Mucosa of stomach (tissue), 1 donor: ENCODE results near the gene MUC6.
A peak's percentile ranks its signal among the peaks of the same experiment; 100 is the strongest.

Experiments
- H3K27me3 ChIP-seq: one replicate; pipeline ENCODE4 v1.7.0; 2013; ENCODE audit warnings: mild to moderate bottlenecking, low read length; ENCODE audit not compliant: control insufficient read depth, insufficient read depth
- H3K36me3 ChIP-seq: one replicate; pipeline ENCODE4 v1.7.0; 2013; ENCODE audit warnings: low read length; ENCODE audit not compliant: control insufficient read depth, insufficient read depth
- H3K4me1 ChIP-seq: one replicate; pipeline ENCODE4 v1.7.0; 2013; ENCODE audit warnings: mild to moderate bottlenecking, low read length; ENCODE audit not compliant: control insufficient read depth, insufficient read depth
- H3K4me3 ChIP-seq: one replicate; pipeline ENCODE4 v1.7.0; 2013; ENCODE audit warnings: low read length
- H3K9ac ChIP-seq: one replicate; pipeline ENCODE4 v1.7.0; 2013; ENCODE audit warnings: mild to moderate bottlenecking, low read length, moderate library complexity
- H3K9me3 ChIP-seq: one replicate; pipeline ENCODE4 v1.7.0; 2013; ENCODE audit warnings: mild to moderate bottlenecking, low read length, moderate library complexity; ENCODE audit not compliant: control insufficient read depth
- donor health status: Pancreatic carcinoma.

MUC6 gene

DNA sequence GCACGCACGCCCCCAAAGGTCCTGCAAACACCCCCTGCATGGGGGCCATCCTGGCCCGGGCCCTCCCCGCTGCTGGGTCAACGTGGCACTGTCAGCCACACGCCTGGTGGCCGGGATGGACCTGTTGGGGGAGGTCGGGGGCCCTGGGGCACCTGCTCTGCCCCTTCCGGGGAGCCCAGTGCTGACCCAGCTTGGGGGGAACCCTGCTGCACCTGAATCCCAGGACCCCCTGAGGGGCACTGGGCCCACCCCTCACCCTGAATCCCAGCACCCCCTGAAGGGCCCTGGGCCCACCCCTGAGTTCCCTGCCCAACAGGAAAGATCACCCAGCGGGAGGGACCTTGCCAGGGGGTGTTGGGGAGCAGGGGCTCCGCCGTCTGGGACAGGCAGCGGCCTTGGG, 413 bp upstream of the MUC6 start:
- Histone ChIP-seq H3K9ac (no peak overlapping the region), H3K9me3 (no peaks in the 10 kb centered on the region), H3K36me3 (no peaks in the 10 kb centered on the region), H3K4me1 (peaks cover 37% of the 10 kb centered on the region), H3K4me3 (no peak overlapping the region), H3K27me3 (peaks cover 61% of the 10 kb centered on the region)

DNA sequence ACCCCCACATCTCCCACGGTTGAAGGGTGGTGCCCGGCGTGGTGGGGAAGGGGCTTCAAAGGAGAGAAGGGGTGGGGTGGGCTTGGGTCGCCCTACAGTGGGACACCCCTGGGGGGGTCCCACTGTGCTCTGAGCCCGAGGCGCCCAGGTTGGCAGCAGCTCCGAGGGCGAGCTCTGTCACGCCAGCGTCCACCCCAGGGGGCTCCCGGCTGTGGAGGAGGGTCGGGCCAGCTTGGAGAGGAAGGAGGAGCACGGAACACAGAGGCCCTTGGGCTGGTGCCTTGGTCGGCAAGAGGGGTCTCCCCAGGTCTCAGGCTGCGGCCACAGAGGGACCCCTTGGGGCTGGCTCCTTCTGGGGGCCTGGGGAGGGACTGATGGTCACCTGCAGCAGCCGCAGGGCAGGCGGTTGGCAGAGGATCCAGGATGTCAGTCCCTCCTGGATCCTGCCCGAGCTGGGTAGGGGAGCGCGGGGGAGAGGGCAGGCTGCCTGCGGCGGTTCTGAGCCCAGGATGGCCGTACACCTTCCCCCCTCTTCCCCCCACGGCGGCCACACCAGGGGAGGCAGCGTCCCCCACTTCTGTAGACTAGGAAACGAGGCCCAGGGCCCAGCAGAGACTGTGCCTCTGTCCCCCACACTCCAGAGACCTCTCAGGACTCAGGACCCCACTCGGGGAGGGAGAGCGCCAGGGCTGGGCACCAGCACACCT, 788 bp downstream of the MUC6 start:
- no peaks in the 10 kb centered on the region for H3K9me3 ChIP-seq
- H3K4me1 ChIP-seq, result peaks cover 28% of the 10 kb centered on the region
- H3K9ac ChIP-seq, result peak overlapping the region; percentile 39
- H3K36me3 ChIP-seq, result no peaks in the 10 kb centered on the region
- no peak overlapping the region for H3K4me3 ChIP-seq
- H3K27me3 ChIP-seq, result peaks cover 49% of the 10 kb centered on the region

DNA sequence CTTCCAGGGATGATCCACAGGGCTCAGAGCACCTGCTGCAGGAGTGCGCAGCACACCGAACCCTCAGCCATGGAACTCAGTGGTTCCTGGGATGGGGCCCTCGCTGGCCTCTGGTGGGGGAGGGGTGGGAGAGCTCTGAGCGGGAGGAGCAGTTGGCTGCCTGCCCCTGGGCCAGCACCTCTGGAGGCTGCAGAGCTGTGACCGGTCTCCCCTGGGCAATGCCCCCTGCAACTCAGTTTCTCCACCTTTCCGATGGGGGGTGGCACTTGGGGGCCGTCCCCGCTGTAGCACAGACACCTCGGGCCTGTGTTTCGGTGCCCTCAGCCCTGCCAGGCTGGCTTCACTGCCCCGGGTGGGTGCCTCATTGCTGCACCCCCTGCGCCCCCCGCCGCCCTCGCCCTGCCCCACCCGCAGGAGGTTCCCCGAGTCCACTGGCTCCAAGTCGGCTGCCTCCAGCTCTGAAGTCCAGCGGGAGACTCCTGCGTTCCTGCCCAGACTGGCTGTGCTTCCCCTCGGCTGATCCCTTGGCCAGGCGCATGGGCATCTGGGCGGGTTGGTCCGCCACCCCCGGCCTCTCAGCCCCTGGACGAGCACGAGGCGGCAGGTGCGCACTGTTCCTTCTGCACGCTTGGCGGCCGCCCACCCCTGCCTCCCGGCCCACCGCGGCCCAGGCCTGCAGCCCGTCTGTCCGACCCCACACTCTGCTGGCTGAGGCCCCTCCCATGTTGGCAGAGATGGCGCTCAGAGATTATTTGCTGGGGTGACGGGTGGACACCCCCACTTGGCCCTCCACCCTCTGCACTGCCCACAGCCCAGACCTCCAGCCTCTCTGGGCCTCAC, 1.8 kb downstream of the MUC6 start:
- Histone ChIP-seq H3K9me3 (no peaks in the 10 kb centered on the region), H3K4me1 (peaks cover 21% of the 10 kb centered on the region), H3K36me3 (no peaks in the 10 kb centered on the region), H3K9ac (peak overlapping the region; percentile 28), H3K27me3 (peaks cover 39% of the 10 kb centered on the region), H3K4me3 (no peak overlapping the region)

DNA sequence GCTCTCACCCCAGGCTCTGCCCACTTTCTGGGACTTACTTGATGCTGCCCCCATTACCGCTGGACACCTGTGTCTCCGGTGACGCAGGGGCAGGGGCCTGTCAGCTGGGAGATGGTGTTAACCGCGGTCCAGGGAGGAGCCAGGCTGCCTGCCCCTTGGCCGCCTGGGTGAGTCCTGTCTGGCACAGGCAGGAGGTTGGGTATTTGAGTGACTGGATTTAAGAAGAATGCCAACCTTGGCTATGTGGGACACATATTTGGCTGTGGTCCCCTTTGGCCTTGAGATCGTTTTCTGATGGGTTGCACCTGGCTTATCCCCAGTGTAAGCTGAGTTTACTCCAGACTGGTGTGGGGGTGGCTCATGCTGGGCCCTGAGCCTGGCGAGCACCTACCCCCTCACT, 2.5 kb downstream of the MUC6 start:
- no peaks in the 10 kb centered on the region for H3K36me3 ChIP-seq
- peak overlapping the region; percentile 28 for H3K9ac ChIP-seq
- H3K27me3 ChIP-seq, result peaks cover 35% of the 10 kb centered on the region
- peak overlapping the region; percentile 2 for H3K4me3 ChIP-seq
- peaks cover 21% of the 10 kb centered on the region for H3K4me1 ChIP-seq
- H3K9me3 ChIP-seq, result no peaks in the 10 kb centered on the region

DNA sequence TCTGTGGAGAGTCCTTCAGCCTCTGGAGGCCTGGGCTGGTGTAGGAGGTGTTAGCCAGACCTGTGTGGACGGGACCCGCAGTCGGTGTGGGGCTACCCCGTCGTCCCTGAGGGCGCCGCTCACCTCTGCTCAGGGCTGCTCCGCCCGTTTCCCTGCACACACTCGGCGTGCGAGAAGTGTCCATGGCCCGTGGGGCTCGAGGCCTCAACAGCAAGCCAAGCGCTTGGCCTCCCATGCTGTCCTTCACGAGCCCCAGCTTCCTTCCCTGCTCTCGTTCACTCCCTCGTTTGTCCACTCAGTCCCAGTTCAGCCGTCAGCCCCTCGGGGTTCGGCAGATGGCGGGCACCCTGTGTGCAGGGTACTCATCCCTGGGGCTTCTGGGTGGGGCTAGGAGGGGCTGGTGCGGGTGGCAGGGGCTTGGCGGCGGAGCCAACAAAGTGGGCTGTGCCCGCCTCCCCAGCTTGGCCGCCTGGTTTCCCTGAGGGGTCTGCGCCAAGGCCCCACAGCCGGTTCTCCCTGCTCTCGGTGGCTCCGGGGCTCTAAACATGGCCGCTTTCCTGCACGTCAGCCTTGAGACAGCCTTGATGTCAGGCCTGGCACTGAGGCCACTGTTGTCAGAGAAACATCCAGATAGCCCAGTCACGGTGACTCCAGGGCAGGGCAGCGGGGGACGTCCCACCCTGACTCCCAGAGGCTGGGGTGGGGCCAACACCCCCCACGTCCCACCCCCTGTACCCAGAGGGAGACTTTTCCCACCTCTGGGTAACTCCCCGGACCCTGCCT, 3.3 kb downstream of the MUC6 start:
- Histone ChIP-seq H3K27me3 (peaks cover 35% of the 10 kb centered on the region), H3K4me3 (peak overlapping the region; percentile 2), H3K9ac (no peak overlapping the region), H3K36me3 (no peaks in the 10 kb centered on the region), H3K4me1 (peaks cover 21% of the 10 kb centered on the region), H3K9me3 (no peaks in the 10 kb centered on the region)

DNA sequence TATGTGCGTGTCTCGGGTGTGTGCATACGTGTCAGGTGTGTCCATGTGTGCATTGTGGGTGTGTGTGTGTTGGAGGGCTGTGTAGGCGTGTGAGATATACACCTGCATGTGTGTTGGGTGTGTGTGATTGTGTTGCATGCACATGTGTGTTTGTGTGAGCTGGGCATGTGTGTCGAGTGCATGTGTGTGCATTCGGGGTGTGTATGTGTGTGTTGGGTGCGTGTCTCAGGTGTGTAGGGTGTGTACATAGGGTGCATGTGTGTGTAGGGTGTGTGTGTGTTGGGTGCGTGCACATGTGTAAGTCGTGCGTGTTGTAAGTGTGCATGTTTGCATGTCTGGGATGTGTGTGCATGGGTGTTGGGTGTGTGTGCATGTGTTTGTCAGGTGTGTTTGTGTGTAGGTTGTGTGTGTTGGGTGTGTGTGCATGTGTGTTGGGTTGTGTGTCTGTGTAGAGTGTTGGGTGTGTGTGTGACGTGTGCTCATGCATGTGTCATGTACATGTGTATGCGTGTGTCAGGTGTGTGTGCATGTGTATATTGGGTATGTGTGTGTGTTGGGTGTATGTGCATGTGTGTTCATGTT, 4.1 kb downstream of the MUC6 start:
- Histone ChIP-seq H3K9me3 (no peaks in the 10 kb centered on the region), H3K9ac (no peak overlapping the region), H3K36me3 (no peaks in the 10 kb centered on the region), H3K4me1 (peaks cover 21% of the 10 kb centered on the region), H3K4me3 (no peak overlapping the region), H3K27me3 (peaks cover 33% of the 10 kb centered on the region)

DNA sequence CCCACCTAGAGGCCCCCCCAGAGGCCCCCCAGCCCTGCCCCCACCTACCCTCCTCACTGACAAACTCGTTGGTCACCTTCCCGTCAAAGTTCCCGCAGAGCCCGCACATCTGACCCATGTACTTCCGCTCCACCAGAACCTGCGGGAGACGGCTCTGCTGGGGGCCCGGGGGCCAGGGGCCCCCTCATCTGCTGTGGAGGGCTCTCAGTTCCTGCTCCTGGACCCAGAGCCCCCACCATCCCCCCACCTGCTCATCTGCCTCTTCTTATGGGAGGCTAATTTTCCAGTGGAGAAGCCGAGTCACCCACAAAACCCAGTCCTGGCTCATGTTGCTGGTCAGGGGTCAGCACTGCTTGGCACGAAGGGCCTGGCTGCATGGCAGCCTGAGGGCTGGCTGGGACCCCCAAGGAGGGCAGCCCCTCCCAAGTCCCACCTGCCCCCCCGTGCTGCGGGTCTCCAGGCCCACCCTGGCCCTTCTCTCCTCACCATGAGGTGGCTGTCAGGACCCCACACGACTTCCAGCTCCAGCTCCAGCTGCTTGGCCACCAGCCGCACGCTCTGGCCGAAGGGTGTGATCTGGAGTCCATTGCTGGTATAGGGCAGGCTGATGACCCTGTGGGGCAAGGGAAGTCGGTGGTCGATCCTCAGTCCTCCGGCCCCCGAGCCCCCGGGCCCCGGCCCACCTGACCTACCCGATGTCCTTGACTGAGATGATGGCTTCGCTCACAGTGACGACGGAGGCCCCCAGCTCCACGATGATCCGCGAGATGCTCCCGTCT, 5.2 kb downstream of the MUC6 start:
- H3K36me3 ChIP-seq, result no peaks in the 10 kb centered on the region

DNA sequence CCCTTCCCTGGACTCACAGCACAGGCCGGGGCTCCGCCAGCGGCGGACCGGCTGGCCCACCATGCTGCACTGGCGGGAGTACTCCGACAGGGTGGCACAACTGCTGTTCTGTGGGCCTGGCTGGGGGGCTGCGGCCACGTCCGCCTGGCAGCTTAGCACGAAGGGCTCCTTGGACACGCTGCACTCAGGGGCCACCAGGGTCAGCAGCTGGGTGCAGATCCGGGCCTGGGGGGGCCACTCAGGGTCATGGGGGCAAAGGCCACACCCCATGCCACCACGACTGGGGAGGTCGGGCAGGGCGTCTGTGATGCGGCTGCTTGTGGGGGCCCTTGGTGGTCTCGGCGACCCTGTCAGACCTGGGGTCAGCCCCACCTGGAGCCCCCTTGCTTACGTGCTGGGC, 6.0 kb downstream of the MUC6 start:
- Histone ChIP-seq H3K27me3 (peaks cover 15% of the 10 kb centered on the region), H3K9ac (no peak overlapping the region), H3K9me3 (no peaks in the 10 kb centered on the region), H3K4me1 (peaks cover 6% of the 10 kb centered on the region), H3K36me3 (no peaks in the 10 kb centered on the region), H3K4me3 (no peak overlapping the region)

More for the DNA sequence above, 5.2 kb downstream of the MUC6 start:
- Histone ChIP-seq H3K9me3 (no peaks in the 10 kb centered on the region), H3K27me3 (peaks cover 22% of the 10 kb centered on the region), H3K9ac (no peak overlapping the region), H3K4me3 (no peak overlapping the region), H3K4me1 (peaks cover 12% of the 10 kb centered on the region)

DNA sequence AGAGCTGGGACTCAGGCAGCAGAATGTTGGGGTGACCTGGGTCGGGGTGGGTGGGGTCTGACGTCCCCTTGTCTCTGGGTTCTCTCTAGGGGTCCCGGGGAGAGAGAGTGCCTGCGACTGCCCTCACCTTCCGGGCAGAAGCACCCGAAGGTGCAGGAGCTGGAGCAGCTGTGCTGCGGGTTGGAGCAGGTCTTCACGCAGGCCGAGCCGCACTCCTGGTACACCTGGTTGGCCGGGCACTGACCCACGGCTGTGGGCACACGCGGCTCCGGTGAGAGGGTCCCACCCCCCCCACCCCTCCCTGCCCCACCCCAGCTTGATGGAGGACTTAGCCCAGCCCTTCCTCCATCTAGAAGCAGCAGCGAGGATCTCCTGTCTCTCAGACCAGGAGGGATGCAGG, 6.4 kb downstream of the MUC6 start:
- H3K4me3 ChIP-seq, result no peak overlapping the region
- no peaks in the 10 kb centered on the region for H3K9me3 ChIP-seq
- H3K4me1 ChIP-seq, result peaks cover 2% of the 10 kb centered on the region
- H3K9ac ChIP-seq, result no peak overlapping the region
- H3K36me3 ChIP-seq, result no peaks in the 10 kb centered on the region
- H3K27me3 ChIP-seq, result peaks cover 10% of the 10 kb centered on the region

DNA sequence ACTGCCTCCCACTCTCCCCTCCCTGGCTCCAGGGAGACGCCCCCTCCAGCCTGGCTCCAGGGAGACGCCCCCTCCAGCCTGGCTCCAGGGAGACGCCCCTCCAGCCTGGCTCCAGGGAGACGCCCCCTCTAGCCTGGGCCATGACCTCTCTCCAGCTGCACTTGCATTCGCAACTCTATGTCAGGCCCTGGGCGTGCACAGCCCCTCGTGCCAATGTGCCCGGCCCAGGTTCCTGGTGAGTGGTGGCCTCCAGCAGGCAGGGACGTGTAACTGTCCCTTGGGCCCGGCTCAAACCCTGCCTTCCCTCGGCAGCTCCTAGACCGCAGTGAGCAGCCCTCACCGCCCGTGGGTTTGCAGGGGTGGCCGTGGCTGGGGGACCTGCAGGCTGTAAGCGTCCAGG, 6.9 kb downstream of the MUC6 start:
- Histone ChIP-seq H3K4me3 (no peak overlapping the region), H3K9me3 (no peaks in the 10 kb centered on the region), H3K9ac (no peak overlapping the region), H3K4me1 (no peaks in the 10 kb centered on the region), H3K27me3 (peaks cover 6% of the 10 kb centered on the region), H3K36me3 (no peaks in the 10 kb centered on the region)

DNA sequence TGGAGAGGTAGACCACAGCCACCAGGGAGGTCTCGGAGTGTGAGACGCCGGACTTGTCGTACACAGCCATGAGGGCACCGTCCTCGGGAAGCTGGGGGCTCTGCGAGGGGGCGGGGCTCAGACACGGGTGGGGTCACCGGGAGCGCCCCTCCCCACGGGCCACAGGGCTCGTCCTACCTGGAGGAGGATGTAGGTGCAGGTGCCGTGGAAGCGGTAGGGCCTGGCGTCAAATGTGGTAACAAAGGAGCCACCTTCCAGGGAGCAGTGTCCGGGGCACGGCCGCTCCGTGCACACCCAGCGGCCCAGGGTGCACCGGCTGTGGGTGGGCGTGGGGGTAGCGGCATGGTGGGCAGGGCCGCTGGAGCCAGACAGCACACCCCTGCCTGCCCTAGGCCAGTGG, 7.5 kb downstream of the MUC6 start:
- Histone ChIP-seq H3K4me3 (no peak overlapping the region), H3K9ac (no peak overlapping the region), H3K9me3 (no peaks in the 10 kb centered on the region), H3K36me3 (no peaks in the 10 kb centered on the region), H3K27me3 (no peaks in the 10 kb centered on the region), H3K4me1 (no peaks in the 10 kb centered on the region)
